MM.1S (cell line): ENCODE data around the gene FBLN2.
"Not testable (repeated sequence)": the region's sequence is repeated elsewhere in the genome, so short reads cannot be mapped to it uniquely, and the experiment has no call there.

ENCODE experiments used
- DNase-seq: peaks from one replicate; pipeline ENCODE4 v3.0.0-alpha.2; 2015
- H2AFZ ChIP-seq: fragments of 300-600 bp; sonication (generic); 2 replicates; pipeline ENCODE4 v1.6.0; 2016; ENCODE audit warnings: antibody characterized with exemption, low read length
- H3F3A ChIP-seq: fragments of 300-600 bp; sonication (generic); 2 replicates; pipeline ENCODE4 v1.6.1; 2016; ENCODE audit warnings: mild to moderate bottlenecking, antibody characterized with exemption, low read length, moderate library complexity, mixed read lengths; ENCODE audit not compliant: insufficient read depth
- H3K27ac ChIP-seq: fragments of 300-600 bp; sonication (generic); 2 replicates; pipeline ENCODE4 v1.5.1; 2016; ENCODE audit warnings: mild to moderate bottlenecking, low read length
- H3K27me3 ChIP-seq: fragments of 300-600 bp; sonication (generic); replicated peaks from 2 replicates; pipeline ENCODE4 v1.6.0; 2016; ENCODE audit warnings: low read length; ENCODE audit not compliant: insufficient read depth
- H3K36me3 ChIP-seq: fragments of 300-600 bp; sonication (generic); replicated peaks from 2 replicates; pipeline ENCODE4 v1.6.1; 2016; ENCODE audit warnings: mild to moderate bottlenecking, low read length, mixed read lengths; ENCODE audit not compliant: insufficient read depth
- H3K4me1 ChIP-seq: fragments of 300-600 bp; sonication (generic); 2 replicates; pipeline ENCODE4 v1.6.1; 2016; ENCODE audit warnings: low read length, mixed read lengths
- H3K4me2 ChIP-seq: fragments of 300-600 bp; sonication (generic); 2 replicates; pipeline ENCODE4 v1.6.0; 2016; ENCODE audit warnings: low read depth, low read length
- H3K4me3 ChIP-seq: fragments of 300-600 bp; sonication (generic); 2 replicates; pipeline ENCODE4 v1.5.1; 2016; ENCODE audit warnings: low read length, mixed read lengths
- H3K79me2 ChIP-seq: fragments of 300-600 bp; sonication (generic); 2 replicates; pipeline ENCODE4 v1.6.1; 2016; ENCODE audit warnings: mixed run types, low read length, mixed read lengths
- H3K9ac ChIP-seq: fragments of 300-600 bp; sonication (generic); 2 replicates; pipeline ENCODE4 v1.6.1; 2016; ENCODE audit warnings: low read length, mixed read lengths
- H3K9me2 ChIP-seq: fragments of 300-600 bp; sonication (generic); replicated peaks from 2 replicates; pipeline ENCODE4 v1.6.1; 2016; ENCODE audit warnings: mild to moderate bottlenecking, low read length, mixed read lengths; ENCODE audit not compliant: insufficient read depth
- H3K9me3 ChIP-seq: fragments of 300-600 bp; sonication (generic); replicated peaks from 2 replicates; pipeline ENCODE4 v1.6.1; 2016; ENCODE audit warnings: mild to moderate bottlenecking, low read length, mixed read lengths; ENCODE audit not compliant: insufficient read depth
- H4K20me1 ChIP-seq: fragments of 300-600 bp; sonication (generic); 2 replicates; pipeline ENCODE4 v1.6.1; 2016; ENCODE audit warnings: mild to moderate bottlenecking, low read length, moderate library complexity, mixed read lengths; ENCODE audit not compliant: insufficient read depth
- CTCF ChIP-seq: fragments of 300-600 bp; sonication (generic); IDR thresholded peaks from 2 replicates; pipeline ENCODE4 v1.5.1; 2016; ENCODE audit warnings: antibody characterized with exemption, low read length, mixed read lengths
- EZH2 ChIP-seq: fragments of 300-600 bp; sonication (generic); optimal IDR thresholded peaks from 2 replicates; pipeline ENCODE3; 2017; ENCODE audit warnings: low read depth, mild to moderate bottlenecking, antibody characterized with exemption, low read length, mixed read lengths
- EZH2phosphoT487 ChIP-seq: fragments of 300-600 bp; sonication (generic); IDR thresholded peaks from 2 replicates; pipeline ENCODE4 v1.6.1; 2018; ENCODE audit warnings: antibody characterized with exemption, low read length

The FBLN2 gene

GRCh38 chr3:13559764-13560525 lies 11.0 kb downstream of the FBLN2 start:
- Histone ChIP-seq H3K27ac (no peak overlapping the region), H2AFZ (no peak overlapping the region), H3K36me3 (no peaks in the 10 kb centered on the region), H3K27me3 (peaks cover 78% of the 10 kb centered on the region), H3K4me3 (no peak overlapping the region), H3K79me2 (no peaks in the 10 kb centered on the region), H3K4me1 (no peaks in the 10 kb centered on the region), H3K9ac (no peak overlapping the region), H3F3A (no peaks in the 10 kb centered on the region), H3K9me3 (no peaks in the 10 kb centered on the region), H3K4me2 (no peak overlapping the region), H3K9me2 (no peaks in the 10 kb centered on the region), H4K20me1 (no peaks in the 10 kb centered on the region)
- no peak for DNase-seq
- TF ChIP-seq CTCF: no peak
- TF ChIP-seq EZH2phosphoT487: no peak
- TF ChIP-seq EZH2: no peak

GRCh38 chr3:13561376-13561775 lies 12.5 kb downstream of the FBLN2 start:
- Histone ChIP-seq H3F3A (no peaks in the 10 kb centered on the region), H3K4me1 (no peaks in the 10 kb centered on the region), H3K79me2 (no peaks in the 10 kb centered on the region), H3K4me2 (no peak overlapping the region), H3K27me3 (peaks cover 80% of the 10 kb centered on the region), H3K4me3 (no peak overlapping the region), H3K9ac (no peak overlapping the region), H4K20me1 (no peaks in the 10 kb centered on the region), H3K27ac (no peak overlapping the region), H3K9me2 (no peaks in the 10 kb centered on the region), H3K36me3 (no peaks in the 10 kb centered on the region), H3K9me3 (no peaks in the 10 kb centered on the region), H2AFZ (no peak overlapping the region)
- no peak for DNase-seq
- TF ChIP-seq CTCF (no peak), EZH2phosphoT487 (no peak), EZH2 (no peak)

GRCh38 chr3:13561967-13562366 lies 13.0 kb downstream of the FBLN2 start:
- H3K79me2 ChIP-seq: no peaks in the 10 kb centered on the region
- DNase-seq: no peak
- H3K27me3 ChIP-seq: peaks cover 80% of the 10 kb centered on the region
- H3K4me1 ChIP-seq: no peaks in the 10 kb centered on the region
- no peaks in the 10 kb centered on the region for H3K9me2 ChIP-seq
- no peaks in the 10 kb centered on the region for H3K36me3 ChIP-seq
- TF ChIP-seq EZH2phosphoT487 (no peak), CTCF (no peak), EZH2 (no peak)
- no peaks in the 10 kb centered on the region for H4K20me1 ChIP-seq
- no peaks in the 10 kb centered on the region for H3K9me3 ChIP-seq
- H3K27ac ChIP-seq: no peak overlapping the region
- no peak overlapping the region for H3K9ac ChIP-seq
- H3F3A ChIP-seq: no peaks in the 10 kb centered on the region
- no peak overlapping the region for H3K4me2 ChIP-seq
- H3K4me3 ChIP-seq: no peak overlapping the region
- no peak overlapping the region for H2AFZ ChIP-seq

GRCh38 chr3:13562421-13562820 lies 13.5 kb downstream of the FBLN2 start:
- H3K9me3 ChIP-seq, H4K20me1 ChIP-seq, H3K4me3 ChIP-seq, H3K4me2 ChIP-seq, H3F3A ChIP-seq, H3K27ac ChIP-seq, DNase-seq, H3K79me2 ChIP-seq, H3K36me3 ChIP-seq, H2AFZ ChIP-seq, H3K9me2 ChIP-seq, H3K4me1 ChIP-seq, H3K9ac ChIP-seq: not testable (repeated sequence)
- H3K27me3 ChIP-seq: peaks cover 79% of the 10 kb centered on the region
